ENCODE results near the gene CLIC4.
"Not testable (repeated sequence)": the region's sequence is repeated elsewhere in the genome, so short reads cannot be mapped to it uniquely, and the experiment has no call there.

Gene CLIC4

DNA sequence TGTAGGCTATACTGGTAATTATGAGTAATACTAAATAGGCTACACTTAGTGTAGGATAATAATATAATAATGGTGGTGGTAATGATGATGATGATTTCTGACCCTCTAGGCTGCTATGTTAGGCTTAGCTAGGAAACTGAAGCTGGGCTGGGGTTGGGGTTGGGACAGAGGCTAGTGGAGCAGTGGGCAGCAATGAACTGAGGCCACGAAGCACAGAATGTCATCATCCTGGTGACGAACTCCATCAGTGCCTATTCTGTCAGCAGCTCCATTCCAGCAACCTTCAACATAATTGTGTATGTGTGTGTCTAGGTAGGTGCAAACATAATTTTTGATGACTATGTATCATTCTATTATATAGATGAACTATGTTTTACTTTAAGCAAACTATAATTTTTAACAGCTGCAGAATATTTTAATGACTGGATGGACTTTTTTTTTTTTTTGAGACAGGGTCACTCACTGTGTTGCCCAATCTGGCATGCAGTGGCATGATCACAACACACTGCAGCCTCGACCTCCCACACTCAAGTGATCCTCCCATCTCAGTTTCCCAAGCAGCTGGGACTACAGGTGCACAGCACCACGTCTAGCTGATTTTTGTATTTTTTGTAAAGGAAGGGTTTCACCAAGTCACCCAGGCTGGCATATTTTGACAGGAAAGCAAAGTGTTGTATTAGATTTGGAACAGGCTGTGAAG lies 12.9 kb upstream of the CLIC4 start:
- peaks cover 12 to 14% of the 10 kb centered on the region in 2 donors for H3K4me1 ChIP-seq (ENCODE audit: control insufficient read depth in 2 of 2, insufficient read depth in 2 of 2, low read length in 2 of 2)
- no peaks in the 10 kb centered on the region for H3K9me3 ChIP-seq (ENCODE audit: control insufficient read depth in 2 of 2, low read length in 2 of 2)
- no peak overlapping the region for H3K27ac ChIP-seq (ENCODE audit: low read depth in 2 of 2, low read length in 2 of 2)

GRCh38 chr1:24733342-24733741 lies 11.9 kb upstream of the CLIC4 start:
- not testable (repeated sequence) for H3K9me3 ChIP-seq (ENCODE audit: control insufficient read depth in 2 of 2, low read length in 2 of 2); H3K4me3 ChIP-seq (ENCODE audit: low read length in 2 of 2); H3K36me3 ChIP-seq (ENCODE audit: control insufficient read depth in 2 of 2, insufficient read depth in 2 of 2, low read length in 2 of 2); H3K27me3 ChIP-seq (ENCODE audit: control insufficient read depth in 2 of 2, insufficient read depth in 2 of 2, low read length in 2 of 2); H3K9ac ChIP-seq (ENCODE audit: low read depth in 1 of 2, low read length in 2 of 2); H3K27ac ChIP-seq (ENCODE audit: low read depth in 2 of 2, low read length in 2 of 2)
- peaks cover 12 to 14% of the 10 kb centered on the region in 2 donors for H3K4me1 ChIP-seq (ENCODE audit: control insufficient read depth in 2 of 2, insufficient read depth in 2 of 2, low read length in 2 of 2)

More for the DNA sequence above, 12.9 kb upstream of the CLIC4 start:
- H3K36me3 ChIP-seq (ENCODE audit: control insufficient read depth in 2 of 2, insufficient read depth in 2 of 2, low read length in 2 of 2): no peaks in the 10 kb centered on the region
- peaks cover 0 to 3% of the 10 kb centered on the region in 2 donors for H3K27me3 ChIP-seq (ENCODE audit: control insufficient read depth in 2 of 2, insufficient read depth in 2 of 2, low read length in 2 of 2)
- no peak overlapping the region for H3K4me3 ChIP-seq (ENCODE audit: low read length in 2 of 2)
- no peak overlapping the region for H3K9ac ChIP-seq (ENCODE audit: low read depth in 1 of 2, low read length in 2 of 2)

DNA sequence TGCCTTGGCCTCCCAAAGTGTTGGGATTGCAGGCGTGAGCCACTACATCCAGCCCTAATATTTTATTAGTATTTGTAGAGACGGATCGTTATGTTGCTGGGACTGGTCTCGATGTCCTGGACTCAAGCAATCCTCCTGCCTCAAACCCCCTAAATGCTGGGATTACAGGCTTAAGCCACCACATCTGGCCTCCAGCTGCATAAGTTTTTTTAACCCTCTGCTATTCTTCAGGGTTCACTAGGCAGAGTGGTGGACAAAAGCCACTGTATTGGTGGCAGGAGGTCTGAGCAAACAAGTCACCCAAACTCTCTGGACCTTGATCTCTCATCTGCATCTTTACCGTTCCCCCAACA lies 10.1 kb upstream of the CLIC4 start:
- peak overlapping the region in 1 of 2 donors; percentile 2 for H3K27ac ChIP-seq (ENCODE audit: low read depth in 2 of 2, low read length in 2 of 2)
- peaks cover 12% of the 10 kb centered on the region in 2 donors for H3K4me1 ChIP-seq (ENCODE audit: control insufficient read depth in 2 of 2, insufficient read depth in 2 of 2, low read length in 2 of 2)
- H3K9ac ChIP-seq (ENCODE audit: low read depth in 1 of 2, low read length in 2 of 2): no peak overlapping the region

GRCh38 chr1:24735509-24736375 lies 9.5 kb upstream of the CLIC4 start:
- no peaks in the 10 kb centered on the region for H3K36me3 ChIP-seq (ENCODE audit: control insufficient read depth in 2 of 2, insufficient read depth in 2 of 2, low read length in 2 of 2)
- H3K9me3 ChIP-seq (ENCODE audit: control insufficient read depth in 2 of 2, low read length in 2 of 2): no peaks in the 10 kb centered on the region
- H3K4me3 ChIP-seq (ENCODE audit: low read length in 2 of 2): no peak overlapping the region
- peak overlapping the region; percentile 35 to 61 for H3K27ac ChIP-seq (ENCODE audit: low read depth in 2 of 2, low read length in 2 of 2)
- H3K4me1 ChIP-seq (ENCODE audit: control insufficient read depth in 2 of 2, insufficient read depth in 2 of 2, low read length in 2 of 2): peaks cover 7 to 12% of the 10 kb centered on the region in 2 donors
- H3K27me3 ChIP-seq (ENCODE audit: control insufficient read depth in 2 of 2, insufficient read depth in 2 of 2, low read length in 2 of 2): no peaks in the 10 kb centered on the region
- H3K9ac ChIP-seq (ENCODE audit: low read depth in 1 of 2, low read length in 2 of 2): no peak overlapping the region

More for the DNA sequence above, 10.1 kb upstream of the CLIC4 start:
- no peak overlapping the region for H3K4me3 ChIP-seq (ENCODE audit: low read length in 2 of 2)
- no peaks in the 10 kb centered on the region for H3K36me3 ChIP-seq (ENCODE audit: control insufficient read depth in 2 of 2, insufficient read depth in 2 of 2, low read length in 2 of 2)
- H3K9me3 ChIP-seq (ENCODE audit: control insufficient read depth in 2 of 2, low read length in 2 of 2): no peaks in the 10 kb centered on the region
- no peaks in the 10 kb centered on the region for H3K27me3 ChIP-seq (ENCODE audit: control insufficient read depth in 2 of 2, insufficient read depth in 2 of 2, low read length in 2 of 2)

DNA sequence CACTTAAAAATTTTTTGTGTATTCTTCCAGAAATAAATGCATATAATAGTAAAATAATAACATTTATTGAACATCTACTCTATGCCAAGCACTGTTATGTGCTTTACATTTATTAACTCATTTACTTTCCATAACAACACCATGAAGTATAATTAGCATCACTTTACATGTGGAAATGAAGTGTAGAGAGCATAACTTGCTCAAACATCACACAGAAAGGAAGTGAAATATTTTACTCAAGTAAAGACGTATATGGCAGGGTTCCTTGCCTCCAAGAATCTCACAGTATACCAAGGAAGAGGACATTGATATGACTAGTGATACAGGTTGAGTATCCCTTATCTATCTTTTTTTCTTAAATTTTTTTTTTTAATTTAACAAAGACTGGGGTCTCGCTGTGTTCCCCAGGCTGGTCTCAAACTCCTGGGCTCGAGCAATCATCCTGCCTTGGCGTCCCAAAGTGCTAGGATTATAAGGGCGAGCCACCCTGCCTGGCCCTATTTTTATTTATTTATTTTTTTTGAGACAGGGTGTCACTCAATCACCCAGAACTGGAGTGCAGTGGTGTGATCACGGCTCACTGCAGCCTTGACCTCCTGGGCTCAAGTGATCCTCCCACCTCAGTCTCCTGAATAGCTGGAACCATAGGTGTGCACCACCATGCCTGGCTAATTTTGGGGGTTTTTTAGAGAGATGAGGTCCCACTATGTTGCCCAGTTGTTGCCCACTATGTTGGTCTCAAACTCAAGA lies 7.7 kb upstream of the CLIC4 start:
- H3K27me3 ChIP-seq (ENCODE audit: control insufficient read depth in 2 of 2, insufficient read depth in 2 of 2, low read length in 2 of 2): no peaks in the 10 kb centered on the region
- H3K4me1 ChIP-seq (ENCODE audit: control insufficient read depth in 2 of 2, insufficient read depth in 2 of 2, low read length in 2 of 2): peaks cover 11 to 17% of the 10 kb centered on the region in 2 donors
- no peaks in the 10 kb centered on the region for H3K9me3 ChIP-seq (ENCODE audit: control insufficient read depth in 2 of 2, low read length in 2 of 2)
- no peak overlapping the region for H3K27ac ChIP-seq (ENCODE audit: low read depth in 2 of 2, low read length in 2 of 2)
- H3K4me3 ChIP-seq (ENCODE audit: low read length in 2 of 2): no peak overlapping the region
- no peak overlapping the region for H3K9ac ChIP-seq (ENCODE audit: low read depth in 1 of 2, low read length in 2 of 2)
- H3K36me3 ChIP-seq (ENCODE audit: control insufficient read depth in 2 of 2, insufficient read depth in 2 of 2, low read length in 2 of 2): no peaks in the 10 kb centered on the region

- no peaks in the 10 kb centered on the region for H3K36me3 ChIP-seq (ENCODE audit: control insufficient read depth in 2 of 2, insufficient read depth in 2 of 2, low read length in 2 of 2)
- no peaks in the 10 kb centered on the region for H3K27me3 ChIP-seq (ENCODE audit: control insufficient read depth in 2 of 2, insufficient read depth in 2 of 2, low read length in 2 of 2)
- H3K9me3 ChIP-seq (ENCODE audit: control insufficient read depth in 2 of 2, low read length in 2 of 2): no peaks in the 10 kb centered on the region
- no peak overlapping the region for H3K4me3 ChIP-seq (ENCODE audit: low read length in 2 of 2)
- H3K27ac ChIP-seq (ENCODE audit: low read depth in 2 of 2, low read length in 2 of 2): no peak overlapping the region
- peaks cover 27 to 34% of the 10 kb centered on the region in 2 donors for H3K4me1 ChIP-seq (ENCODE audit: control insufficient read depth in 2 of 2, insufficient read depth in 2 of 2, low read length in 2 of 2)
- H3K9ac ChIP-seq (ENCODE audit: low read depth in 1 of 2, low read length in 2 of 2): no peak overlapping the region
These were observed 6.0 kb upstream of the CLIC4 start for GRCh38 chr1:24739241-24739640.

GRCh38 chr1:24742090-24742938 lies 2.9 kb upstream of the CLIC4 start:
- Histone ChIP-seq H3K9me3 (ENCODE audit: control insufficient read depth in 2 of 2, low read length in 2 of 2) (no peaks in the 10 kb centered on the region), H3K36me3 (ENCODE audit: control insufficient read depth in 2 of 2, insufficient read depth in 2 of 2, low read length in 2 of 2) (no peaks in the 10 kb centered on the region), H3K27me3 (ENCODE audit: control insufficient read depth in 2 of 2, insufficient read depth in 2 of 2, low read length in 2 of 2) (peaks cover 0 to 4% of the 10 kb centered on the region in 2 donors), H3K4me3 (ENCODE audit: low read length in 2 of 2) (peak overlapping the region in 1 of 2 donors; percentile 41), H3K9ac (ENCODE audit: low read depth in 1 of 2, low read length in 2 of 2) (peak overlapping the region; percentile 58 to 71), H3K4me1 (ENCODE audit: control insufficient read depth in 2 of 2, insufficient read depth in 2 of 2, low read length in 2 of 2) (peaks cover 22 to 30% of the 10 kb centered on the region in 2 donors), H3K27ac (ENCODE audit: low read depth in 2 of 2, low read length in 2 of 2) (peak overlapping the region; percentile 89 to 90)

DNA sequence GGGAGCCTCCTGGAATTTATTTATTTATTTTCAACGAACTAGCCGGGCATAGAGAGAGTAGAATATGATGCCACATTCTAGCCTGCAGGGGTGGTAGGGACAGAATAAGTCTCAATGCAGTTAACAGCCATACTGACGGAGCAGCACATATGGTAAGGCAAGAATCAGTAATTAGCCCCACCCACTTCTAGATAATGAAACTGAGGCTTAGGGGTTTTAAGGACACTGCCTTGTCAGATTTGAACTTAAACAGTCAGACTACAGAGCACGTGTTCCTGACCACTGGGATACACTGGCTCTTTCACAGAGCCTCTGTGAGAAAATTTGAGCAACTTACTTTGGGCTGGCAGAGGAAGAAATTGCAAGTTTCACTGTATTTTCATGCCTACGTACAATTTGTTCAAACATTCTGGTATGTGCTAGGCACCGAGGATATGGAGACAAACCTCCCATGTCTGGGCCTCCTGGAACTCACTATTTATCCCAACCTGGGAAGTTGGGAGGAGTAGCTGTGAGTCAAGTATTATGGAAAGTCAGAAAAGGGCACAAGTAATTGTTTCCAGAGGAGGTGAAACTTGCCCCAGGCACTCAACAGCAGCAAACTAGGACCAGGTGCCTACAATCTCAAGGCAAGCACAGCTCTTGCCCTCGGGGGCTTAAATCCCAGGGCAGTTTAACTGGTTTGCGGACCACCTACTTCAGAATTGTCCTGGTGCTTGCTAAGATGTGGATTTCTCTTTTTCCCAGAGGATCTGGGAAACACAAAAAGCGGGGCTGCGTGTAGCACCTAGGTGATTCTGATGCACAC lies 1.6 kb upstream of the CLIC4 start:
- Histone ChIP-seq H3K9ac (ENCODE audit: low read depth in 1 of 2, low read length in 2 of 2) (peak overlapping the region; percentile 43 to 70), H3K9me3 (ENCODE audit: control insufficient read depth in 2 of 2, low read length in 2 of 2) (no peaks in the 10 kb centered on the region), H3K27me3 (ENCODE audit: control insufficient read depth in 2 of 2, insufficient read depth in 2 of 2, low read length in 2 of 2) (peaks cover 0 to 4% of the 10 kb centered on the region in 2 donors), H3K27ac (ENCODE audit: low read depth in 2 of 2, low read length in 2 of 2) (peak overlapping the region; percentile 89 to 90), H3K4me1 (ENCODE audit: control insufficient read depth in 2 of 2, insufficient read depth in 2 of 2, low read length in 2 of 2) (peaks cover 22 to 30% of the 10 kb centered on the region in 2 donors), H3K4me3 (ENCODE audit: low read length in 2 of 2) (peak overlapping the region in 1 of 2 donors; percentile 28), H3K36me3 (ENCODE audit: control insufficient read depth in 2 of 2, insufficient read depth in 2 of 2, low read length in 2 of 2) (no peaks in the 10 kb centered on the region)

Measured in mucosa of rectum (tissue), 2 donors.